Uterus (tissue), 2 donors: ENCODE measurements around the gene SARS1.

Experiments used
- CTCF ChIP-seq, 4 experiments: fragments of 200-600 bp in 2 of 4; fragments of 450-650 bp in 2 of 4; sonication (generic) in 2 of 4; IDR thresholded peaks; one replicate each; pipeline ENCODE4 v1.5.1; 2016 to 2019; ENCODE audit warnings: antibody characterized with exemption in 4 of 4, mild to moderate bottlenecking in 2 of 4, moderate library complexity in 1 of 4
- POLR2A ChIP-seq, 2 donors: fragments of 450-650 bp; IDR thresholded peaks; one replicate each; pipeline ENCODE4 v1.6.1; 2016; ENCODE audit warnings: antibody characterized with exemption in 2 of 2, mild to moderate bottlenecking in 1 of 2, moderate library complexity in 1 of 2

GRCh38 chr1:109228167-109228566 is 14.4 kb downstream of the SARS1 start:
- TF ChIP-seq CTCF (IDR thresholded peaks at IDR 0.05) (no peak), POLR2A (IDR thresholded peaks at IDR 0.05) (no peak)
